Neutrophil (primary cell): ENCODE measurements around the gene SAMD1.
A peak's percentile ranks its signal among the peaks of the same experiment; 100 is the strongest.

ENCODE experiments used
- H3K27ac ChIP-seq: fragments of 200-600 bp; sonication (generic); 2 replicates; pipeline ENCODE4 v1.5.1; 2016; ENCODE audit warnings: mild to moderate bottlenecking, moderate library complexity
- H3K27me3 ChIP-seq: fragments of 200-600 bp; sonication (generic); 2 replicates; pipeline ENCODE4 v1.6.0; 2016; ENCODE audit warnings: mild to moderate bottlenecking
- H3K36me3 ChIP-seq: fragments of 200-600 bp; sonication (generic); 2 replicates; pipeline ENCODE4 v1.5.1; 2017
- H3K4me1 ChIP-seq, 2 experiments: fragments of 200-600 bp in 1 of 2; sonication (generic) in 1 of 2; 1 replicate in 1 of 2; 2 replicates in 1 of 2; pipeline versions ENCODE4 v1.5.1 to v1.6.1; 2013 to 2016; ENCODE audit warnings: low read depth in 1 of 2, low read length in 1 of 2, mild to moderate bottlenecking in 1 of 2, moderate library complexity in 1 of 2; ENCODE audit not compliant: control insufficient read depth in 1 of 2, insufficient read depth in 1 of 2
- H3K4me3 ChIP-seq, 2 experiments: fragments of 200-600 bp in 1 of 2; sonication (generic) in 1 of 2; 1 replicate in 1 of 2; 2 replicates in 1 of 2; pipeline ENCODE4 v1.5.1; 2013 to 2016; ENCODE audit warnings: low read depth in 1 of 2, low read length in 1 of 2, mild to moderate bottlenecking in 1 of 2, moderate library complexity in 1 of 2
- H3K9me3 ChIP-seq: fragments of 200-600 bp; sonication (generic); 2 replicates; pipeline ENCODE4 v1.5.1; 2016
- TF ChIP-seq, protein P1 (sequence below): fragments of 200-600 bp; sonication (generic); IDR thresholded peaks from 2 replicates; pipeline ENCODE4 v1.5.1; 2016; ENCODE audit warnings: antibody characterized with exemption

The SAMD1 gene

DNA sequence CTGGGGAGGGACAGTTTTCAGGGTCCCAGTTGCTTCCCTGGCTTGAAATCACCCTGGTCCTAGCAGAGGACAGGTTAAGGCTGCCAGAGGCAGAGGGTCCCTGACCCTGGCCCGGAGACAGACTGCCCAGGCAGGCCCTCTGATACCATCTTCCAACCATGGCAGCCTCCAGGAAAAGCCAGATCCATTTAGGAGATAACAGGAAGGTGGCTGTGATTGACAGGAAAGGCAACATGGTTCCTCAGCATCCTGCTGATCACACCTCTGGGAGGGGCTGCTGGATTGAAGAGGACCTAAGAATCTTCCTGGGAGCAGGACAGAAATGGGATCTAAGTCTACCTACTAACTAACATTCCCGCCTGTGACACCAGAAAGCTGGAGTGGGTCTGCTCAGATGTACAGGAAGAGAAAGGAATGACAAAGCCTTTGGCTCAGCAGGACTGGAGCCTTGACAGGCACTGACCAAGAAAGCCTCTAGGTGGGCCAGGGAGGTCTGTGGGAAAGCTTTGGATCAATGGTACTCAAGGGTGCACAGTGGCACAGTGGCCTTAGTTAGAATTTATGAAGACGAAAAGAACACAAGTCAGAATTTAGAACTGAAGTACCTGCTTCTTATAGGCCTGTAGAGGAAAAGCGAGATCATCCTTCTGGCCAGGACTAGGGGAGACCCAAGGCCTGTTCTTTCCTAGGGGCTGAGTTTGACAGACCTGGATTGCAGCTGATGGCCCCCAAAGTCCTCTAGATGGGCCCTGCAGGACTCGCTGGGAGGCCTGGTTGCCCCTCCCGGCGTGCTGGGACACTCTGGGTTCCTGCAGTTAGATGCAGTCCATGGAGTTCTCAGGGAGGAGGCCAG, 29.3 kb upstream of the SAMD1 start:
- Histone ChIP-seq H3K27ac (peak overlapping the region; percentile 97), H3K36me3 (peaks cover 14% of the 10 kb centered on the region), H3K9me3 (no peaks in the 10 kb centered on the region), H3K27me3 (no peaks in the 10 kb centered on the region), H3K4me1 (peaks cover 43 to 46% of the 10 kb centered on the region in 2 experiments), H3K4me3 (peak overlapping the region; percentile 76 to 78)
- TF ChIP-seq, protein P1, sequence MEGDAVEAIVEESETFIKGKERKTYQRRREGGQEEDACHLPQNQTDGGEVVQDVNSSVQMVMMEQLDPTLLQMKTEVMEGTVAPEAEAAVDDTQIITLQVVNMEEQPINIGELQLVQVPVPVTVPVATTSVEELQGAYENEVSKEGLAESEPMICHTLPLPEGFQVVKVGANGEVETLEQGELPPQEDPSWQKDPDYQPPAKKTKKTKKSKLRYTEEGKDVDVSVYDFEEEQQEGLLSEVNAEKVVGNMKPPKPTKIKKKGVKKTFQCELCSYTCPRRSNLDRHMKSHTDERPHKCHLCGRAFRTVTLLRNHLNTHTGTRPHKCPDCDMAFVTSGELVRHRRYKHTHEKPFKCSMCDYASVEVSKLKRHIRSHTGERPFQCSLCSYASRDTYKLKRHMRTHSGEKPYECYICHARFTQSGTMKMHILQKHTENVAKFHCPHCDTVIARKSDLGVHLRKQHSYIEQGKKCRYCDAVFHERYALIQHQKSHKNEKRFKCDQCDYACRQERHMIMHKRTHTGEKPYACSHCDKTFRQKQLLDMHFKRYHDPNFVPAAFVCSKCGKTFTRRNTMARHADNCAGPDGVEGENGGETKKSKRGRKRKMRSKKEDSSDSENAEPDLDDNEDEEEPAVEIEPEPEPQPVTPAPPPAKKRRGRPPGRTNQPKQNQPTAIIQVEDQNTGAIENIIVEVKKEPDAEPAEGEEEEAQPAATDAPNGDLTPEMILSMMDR: no peak

DNA sequence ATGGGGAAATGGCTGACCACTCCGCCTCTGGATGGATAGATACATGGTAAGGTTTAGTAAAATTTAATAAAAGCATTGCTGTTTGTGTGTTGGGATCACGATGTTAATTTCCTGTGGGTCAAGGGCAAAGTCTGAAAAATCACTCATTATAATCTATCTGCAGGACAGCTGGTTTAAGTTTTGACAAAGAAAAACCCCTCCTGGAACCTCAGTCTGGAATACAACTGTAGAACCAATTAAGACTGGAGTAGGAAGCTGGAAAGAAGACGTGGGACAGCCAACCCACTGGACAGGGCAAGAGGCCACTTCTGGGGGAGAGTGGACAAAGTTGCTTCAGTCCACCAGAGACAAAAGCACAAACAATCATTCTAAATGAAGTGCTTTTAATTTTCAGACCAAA, 28.6 kb upstream of the SAMD1 start:
- peak overlapping the region; percentile 97 for H3K27ac ChIP-seq
- H3K9me3 ChIP-seq: no peaks in the 10 kb centered on the region
- no peaks in the 10 kb centered on the region for H3K27me3 ChIP-seq
- peaks cover 8% of the 10 kb centered on the region for H3K36me3 ChIP-seq
- TF ChIP-seq, protein P1: no peak
- peak overlapping the region; percentile 76 to 78 for H3K4me3 ChIP-seq
- peaks cover 50 to 54% of the 10 kb centered on the region in 2 experiments for H3K4me1 ChIP-seq

DNA sequence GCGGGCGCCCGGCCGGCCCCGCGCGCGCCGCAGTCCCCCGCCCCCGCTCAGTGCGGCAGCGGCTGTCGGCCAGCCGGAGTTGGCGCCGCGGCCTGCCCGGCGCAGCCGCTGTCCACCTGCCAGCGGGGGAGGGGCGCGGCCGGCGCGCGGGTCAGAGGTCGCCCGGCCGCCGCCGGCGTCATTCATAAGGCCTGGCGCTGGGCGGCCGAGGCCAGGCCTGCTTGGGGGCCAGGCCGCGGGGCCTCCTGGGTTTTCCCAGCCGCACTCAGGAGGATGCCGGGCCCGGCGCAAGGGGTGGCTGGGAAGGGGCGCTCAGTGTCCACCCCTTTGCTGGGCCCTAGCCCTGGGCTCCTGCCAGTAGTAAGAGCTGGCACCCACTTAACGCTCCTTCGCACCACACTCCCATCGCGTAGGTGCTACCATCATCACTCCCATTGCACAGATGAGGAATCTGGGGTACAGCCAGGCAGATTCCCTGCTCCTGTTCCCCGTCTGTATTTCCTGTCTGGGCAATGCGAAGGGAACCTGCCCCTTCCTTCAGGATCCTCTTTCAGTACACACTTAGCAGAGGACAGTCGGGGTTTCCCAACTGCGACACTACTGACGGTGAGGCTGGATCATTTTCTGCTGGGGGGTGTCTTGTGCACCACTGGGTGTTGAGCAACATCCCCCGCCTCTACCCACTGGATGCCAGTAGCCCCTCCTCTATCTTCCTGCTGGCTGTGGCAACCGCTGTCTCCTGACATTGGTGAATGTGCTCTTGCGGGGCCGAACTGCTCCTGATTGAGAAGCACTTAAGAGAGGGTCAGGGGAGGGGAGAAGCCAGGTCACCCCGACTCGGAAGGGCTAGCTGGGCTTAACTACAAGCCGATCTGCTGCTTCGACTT, 27.9 kb upstream of the SAMD1 start:
- peaks cover 8% of the 10 kb centered on the region for H3K36me3 ChIP-seq
- peak overlapping the region; percentile 97 for H3K27ac ChIP-seq
- H3K4me3 ChIP-seq: peak overlapping the region; percentile 76 to 78
- H3K9me3 ChIP-seq: no peaks in the 10 kb centered on the region
- H3K27me3 ChIP-seq: no peaks in the 10 kb centered on the region
- H3K4me1 ChIP-seq: peaks cover 58 to 61% of the 10 kb centered on the region in 2 experiments
- TF ChIP-seq, protein P1: no peak

DNA sequence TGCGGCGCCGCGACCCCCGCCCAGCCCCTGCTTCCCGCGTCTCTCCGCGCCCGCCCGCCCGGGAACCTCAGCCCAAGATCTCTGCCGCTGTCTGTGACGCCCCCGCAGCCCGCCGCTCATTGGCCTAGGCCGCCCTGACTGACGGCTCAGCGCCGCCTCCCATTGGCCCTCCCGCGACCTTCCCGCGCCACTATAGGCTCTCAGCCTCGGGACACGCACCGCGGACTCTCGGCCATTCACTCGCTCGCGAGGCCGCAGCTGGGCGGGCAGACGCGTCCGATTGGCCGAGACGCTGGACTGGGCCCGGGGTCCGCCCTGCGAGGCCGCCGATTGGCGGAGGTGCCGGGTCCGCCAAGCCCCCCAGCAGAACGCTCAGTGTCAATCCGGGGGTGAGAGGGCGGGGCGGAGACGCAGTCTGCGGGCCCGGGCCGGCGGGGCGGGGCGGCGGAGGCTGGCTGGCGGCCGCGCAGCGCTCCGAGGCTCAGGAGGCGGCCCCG, 27.2 kb upstream of the SAMD1 start, which contains the start of gene PRKACA:
TSS of gene PRKACA (minus strand) at position 95 of the 497 bp plus-strand sequence. CDS start 215 bp downstream, outside the sequence.
- H3K27ac ChIP-seq: peak within 1 kb of the TSS; percentile 97
- H3K36me3 ChIP-seq: peaks cover 8% of the 10 kb centered on the region
- H3K9me3 ChIP-seq: no peaks in the 10 kb centered on the region
- peaks cover 64 to 68% of the 10 kb centered on the region in 2 experiments for H3K4me1 ChIP-seq
- no peaks in the 10 kb centered on the region for H3K27me3 ChIP-seq
- TF ChIP-seq, protein P1: peak; percentile 35
- H3K4me3 ChIP-seq: peak within 1 kb of the TSS; percentile 76 to 89

DNA sequence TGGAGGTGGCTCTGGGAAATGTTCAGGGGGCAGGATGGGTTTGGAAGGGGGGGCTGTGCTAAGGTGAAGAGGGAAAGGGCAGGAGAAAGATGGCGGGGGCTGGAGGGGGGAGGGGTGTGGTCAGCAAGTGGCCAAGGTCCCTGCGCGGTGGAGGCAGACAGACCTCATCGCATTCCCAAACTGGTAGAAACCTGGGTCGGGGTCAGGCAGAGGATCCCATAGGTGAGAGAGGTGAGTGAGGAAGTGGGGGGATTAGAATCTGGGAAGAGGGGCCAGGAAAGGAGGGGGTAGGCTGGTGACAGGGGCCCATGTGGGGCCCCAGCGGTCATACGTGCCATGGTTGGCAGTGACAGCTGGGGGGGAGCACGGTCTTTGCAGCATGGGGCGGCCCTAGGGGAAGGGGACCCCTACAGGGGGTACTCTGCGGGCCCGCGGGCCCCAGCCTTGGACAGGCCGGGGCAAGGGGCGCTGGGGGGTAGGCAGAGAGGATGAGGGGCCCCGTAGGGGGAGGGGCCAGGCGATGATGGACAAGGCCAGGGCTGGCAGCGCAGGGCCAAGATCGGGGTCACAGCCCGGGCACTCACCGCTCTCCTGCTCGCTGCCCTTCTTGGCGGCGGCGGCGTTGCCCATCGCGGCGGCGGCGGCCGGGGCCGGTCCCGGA, 26.5 kb upstream of the SAMD1 start:
- Histone ChIP-seq H3K4me1 (peaks cover 71 to 73% of the 10 kb centered on the region in 2 experiments), H3K27me3 (no peaks in the 10 kb centered on the region), H3K36me3 (peaks cover 6% of the 10 kb centered on the region), H3K27ac (peak overlapping the region; percentile 97), H3K4me3 (peak overlapping the region; percentile 76 to 89), H3K9me3 (no peaks in the 10 kb centered on the region)
- TF ChIP-seq, protein P1: no peak
